T-helper 2 cell treated with Interferon-gamma antibody and Interleukin-4, amounts not matched to agents 5 μg/mL and 100 μg/mL, for 36 hours (primary cell): ENCODE results near the gene MB.

Experiments used
- DNase-seq: peaks from one replicate; pipeline ENCODE4 v3.0.0; 2021; ENCODE audit warnings: low spot score
- H3K27ac Mint-ChIP-seq: one replicate; pipeline ENCODE4 v1.8.0; 2021; ENCODE audit warnings: mild to moderate bottlenecking, mixed read lengths
- H3K27me3 Mint-ChIP-seq: one replicate; pipeline ENCODE4 v1.8.0; 2021; ENCODE audit warnings: low read depth, mixed read lengths
- H3K36me3 Mint-ChIP-seq: one replicate; pipeline ENCODE4 v1.8.0; 2021; ENCODE audit warnings: low read depth, mixed read lengths
- H3K4me1 Mint-ChIP-seq: one replicate; pipeline ENCODE4 v1.8.0; 2021; ENCODE audit warnings: low read depth, mixed read lengths
- H3K4me3 Mint-ChIP-seq: one replicate; pipeline ENCODE4 v1.8.0; 2022; ENCODE audit warnings: mild to moderate bottlenecking, moderate library complexity, mixed read lengths
- H3K9me3 Mint-ChIP-seq: one replicate; pipeline ENCODE4 v1.8.0; 2021; ENCODE audit warnings: mixed read lengths

MB gene

DNA sequence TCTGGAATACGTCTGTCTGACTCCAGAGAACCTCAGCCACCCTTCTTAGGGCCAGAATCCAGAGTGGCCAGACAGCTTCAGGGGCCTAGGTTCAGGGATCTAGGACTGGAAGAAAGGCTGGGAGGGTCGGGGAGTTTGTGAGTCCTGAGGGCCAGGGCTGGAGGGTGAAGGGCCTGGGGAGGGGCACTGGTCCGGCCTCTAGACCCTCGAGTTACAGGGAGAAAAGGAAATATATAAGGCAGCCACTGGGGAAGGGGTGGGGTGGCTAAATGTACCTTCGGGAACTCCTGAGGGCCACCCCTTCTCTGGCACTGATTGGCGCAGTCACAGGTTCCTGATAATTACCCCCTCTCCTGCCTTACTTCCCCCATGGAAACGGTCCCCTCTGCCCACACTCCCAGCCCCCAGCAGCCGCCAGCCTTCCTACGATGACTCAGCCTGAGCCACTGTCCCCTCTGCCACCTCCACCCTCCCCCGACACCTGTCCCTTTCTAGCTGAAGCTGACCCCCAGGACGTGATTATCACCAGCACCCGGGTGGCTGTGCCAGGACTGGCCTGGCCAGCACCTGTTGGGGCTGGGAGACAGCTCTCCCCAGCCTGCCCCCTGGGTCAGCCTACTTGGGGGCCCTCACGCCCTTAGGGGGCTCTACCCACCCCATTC lies 26.4 kb downstream of the MB start:
- Mint-ChIP-seq H3K4me3 (no peak overlapping the region), H3K27me3 (no peaks in the 10 kb centered on the region), H3K36me3 (no peaks in the 10 kb centered on the region), H3K9me3 (no peaks in the 10 kb centered on the region), H3K4me1 (no peaks in the 10 kb centered on the region), H3K27ac (no peak overlapping the region)
- no peak for DNase-seq

DNA sequence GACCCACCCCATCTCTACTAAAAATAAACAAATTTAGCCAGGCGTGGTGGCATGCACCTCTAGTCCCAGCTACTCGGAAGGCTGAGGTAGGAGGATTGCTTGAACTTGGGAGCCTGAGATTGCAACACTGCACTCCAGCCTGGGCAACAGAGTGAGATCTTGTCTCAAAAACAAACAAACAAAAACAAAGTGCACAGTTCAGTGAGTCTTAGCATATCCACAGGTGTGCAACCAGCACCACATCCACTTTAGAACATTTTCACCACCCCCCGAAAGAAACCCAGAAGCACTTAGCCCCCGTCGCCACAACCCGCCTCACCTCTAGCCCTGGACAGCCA lies 27.4 kb downstream of the MB start:
- H3K36me3 Mint-ChIP-seq, result no peaks in the 10 kb centered on the region
- no peak overlapping the region for H3K4me3 Mint-ChIP-seq
- no peaks in the 10 kb centered on the region for H3K4me1 Mint-ChIP-seq
- H3K27me3 Mint-ChIP-seq, result no peaks in the 10 kb centered on the region
- H3K9me3 Mint-ChIP-seq, result no peaks in the 10 kb centered on the region
- DNase-seq, result no peak
- no peak overlapping the region for H3K27ac Mint-ChIP-seq

DNA sequence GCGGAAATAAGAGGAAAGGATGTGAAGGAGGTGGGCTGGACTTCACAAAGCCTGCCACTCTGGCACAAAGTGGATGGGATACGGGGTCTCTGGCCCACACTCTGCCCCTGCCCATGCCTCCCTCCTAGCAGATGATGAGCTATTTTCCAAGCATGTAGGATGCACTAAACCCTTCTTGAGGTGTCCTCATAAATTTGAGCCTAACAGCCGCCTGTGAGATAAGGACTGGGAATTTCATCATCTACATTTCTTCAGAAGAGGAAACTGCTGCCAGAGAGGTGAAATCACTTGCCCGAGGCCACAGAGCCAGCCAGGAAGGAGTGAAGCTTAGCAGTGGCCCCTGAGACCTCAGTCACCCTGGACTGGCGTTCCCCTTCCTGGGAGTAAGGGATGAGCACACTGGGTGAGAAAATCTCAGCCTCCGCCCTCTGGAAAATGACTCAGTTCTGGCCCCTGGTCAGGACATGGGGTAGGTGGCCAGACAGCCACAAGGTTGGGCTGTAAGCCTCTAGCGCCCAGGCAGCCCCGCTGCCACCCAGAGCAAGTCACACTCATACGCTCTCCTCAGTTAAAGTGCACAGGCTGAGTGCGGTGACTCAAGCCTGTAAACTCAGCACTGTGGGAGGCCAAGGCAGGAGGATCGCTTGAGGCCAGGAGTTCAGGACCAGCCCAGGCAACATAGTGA lies 27.9 kb downstream of the MB start:
- H3K27me3 Mint-ChIP-seq, result no peaks in the 10 kb centered on the region
- H3K36me3 Mint-ChIP-seq, result no peaks in the 10 kb centered on the region
- no peak for DNase-seq
- no peak overlapping the region for H3K27ac Mint-ChIP-seq
- H3K9me3 Mint-ChIP-seq, result no peaks in the 10 kb centered on the region
- H3K4me3 Mint-ChIP-seq, result no peak overlapping the region
- no peaks in the 10 kb centered on the region for H3K4me1 Mint-ChIP-seq

DNA sequence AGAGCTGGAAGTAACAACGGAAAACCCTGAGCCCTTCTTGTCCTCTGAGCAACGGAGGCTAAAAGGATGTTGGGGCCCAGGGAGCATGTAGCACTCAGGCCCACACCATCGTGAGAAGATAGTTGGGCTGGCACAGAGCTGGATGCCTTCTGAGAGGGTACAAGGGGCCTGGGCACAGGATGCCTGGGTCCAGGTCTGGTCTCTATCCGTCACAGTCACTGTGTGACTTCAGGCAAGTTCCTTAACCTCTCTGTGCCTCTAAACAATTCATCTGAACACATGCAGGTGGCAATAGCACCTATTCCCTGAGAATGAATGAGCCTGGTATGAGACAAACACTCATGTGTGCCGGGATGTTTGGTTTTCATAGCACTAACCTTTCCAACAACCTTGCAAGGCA lies 29.2 kb downstream of the MB start:
- Mint-ChIP-seq H3K4me3 (no peak overlapping the region), H3K27me3 (no peaks in the 10 kb centered on the region), H3K36me3 (no peaks in the 10 kb centered on the region), H3K9me3 (no peaks in the 10 kb centered on the region), H3K27ac (no peak overlapping the region), H3K4me1 (no peaks in the 10 kb centered on the region)
- no peak for DNase-seq

DNA sequence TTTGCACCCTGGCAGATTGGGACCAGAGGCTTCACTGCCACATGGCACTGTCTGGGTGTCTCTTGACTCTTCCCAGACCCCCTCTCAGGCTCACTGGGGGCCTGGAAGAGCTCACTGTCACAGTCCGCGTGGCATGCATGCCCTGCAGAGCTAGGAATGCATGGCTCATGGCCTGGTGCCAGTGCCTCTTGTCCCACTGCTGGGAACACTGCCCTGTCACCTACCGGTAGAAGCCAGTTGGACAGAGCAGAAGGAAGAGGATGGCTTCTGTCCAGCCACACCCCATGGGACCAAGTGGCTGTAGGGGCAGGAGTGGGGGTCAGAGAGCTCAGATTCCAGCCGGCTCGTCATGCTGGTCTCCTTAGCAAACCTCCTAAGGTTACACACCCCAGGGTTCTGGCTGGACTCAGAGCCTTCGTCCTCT lies 29.7 kb downstream of the MB start:
- no peaks in the 10 kb centered on the region for H3K4me1 Mint-ChIP-seq
- no peaks in the 10 kb centered on the region for H3K36me3 Mint-ChIP-seq
- DNase-seq, result no peak
- no peak overlapping the region for H3K4me3 Mint-ChIP-seq
- H3K27ac Mint-ChIP-seq, result no peak overlapping the region
- no peaks in the 10 kb centered on the region for H3K27me3 Mint-ChIP-seq
- no peaks in the 10 kb centered on the region for H3K9me3 Mint-ChIP-seq

DNA sequence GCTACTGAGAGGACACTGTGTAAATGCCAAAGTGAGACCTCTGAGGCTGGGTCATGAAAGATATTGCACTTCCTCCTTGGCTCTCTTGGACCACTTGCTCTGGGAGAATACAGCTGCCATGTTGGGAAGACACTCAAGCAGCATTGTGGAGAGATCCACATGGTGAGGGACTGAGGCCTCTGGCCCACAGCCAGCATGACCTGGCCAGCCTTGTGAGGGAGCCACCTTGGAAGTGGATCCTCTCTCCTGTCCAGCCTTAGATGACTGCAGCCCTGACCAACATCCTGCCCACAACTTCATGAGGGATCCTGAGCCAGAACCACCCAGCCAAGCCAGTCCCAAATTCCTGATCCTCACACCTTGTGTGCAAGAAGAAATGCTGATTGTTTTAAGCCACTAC lies 30.4 kb downstream of the MB start:
- no peak overlapping the region for H3K4me3 Mint-ChIP-seq
- DNase-seq, result no peak
- no peaks in the 10 kb centered on the region for H3K4me1 Mint-ChIP-seq
- no peaks in the 10 kb centered on the region for H3K9me3 Mint-ChIP-seq
- H3K27ac Mint-ChIP-seq, result no peak overlapping the region
- no peaks in the 10 kb centered on the region for H3K36me3 Mint-ChIP-seq
- H3K27me3 Mint-ChIP-seq, result no peaks in the 10 kb centered on the region

DNA sequence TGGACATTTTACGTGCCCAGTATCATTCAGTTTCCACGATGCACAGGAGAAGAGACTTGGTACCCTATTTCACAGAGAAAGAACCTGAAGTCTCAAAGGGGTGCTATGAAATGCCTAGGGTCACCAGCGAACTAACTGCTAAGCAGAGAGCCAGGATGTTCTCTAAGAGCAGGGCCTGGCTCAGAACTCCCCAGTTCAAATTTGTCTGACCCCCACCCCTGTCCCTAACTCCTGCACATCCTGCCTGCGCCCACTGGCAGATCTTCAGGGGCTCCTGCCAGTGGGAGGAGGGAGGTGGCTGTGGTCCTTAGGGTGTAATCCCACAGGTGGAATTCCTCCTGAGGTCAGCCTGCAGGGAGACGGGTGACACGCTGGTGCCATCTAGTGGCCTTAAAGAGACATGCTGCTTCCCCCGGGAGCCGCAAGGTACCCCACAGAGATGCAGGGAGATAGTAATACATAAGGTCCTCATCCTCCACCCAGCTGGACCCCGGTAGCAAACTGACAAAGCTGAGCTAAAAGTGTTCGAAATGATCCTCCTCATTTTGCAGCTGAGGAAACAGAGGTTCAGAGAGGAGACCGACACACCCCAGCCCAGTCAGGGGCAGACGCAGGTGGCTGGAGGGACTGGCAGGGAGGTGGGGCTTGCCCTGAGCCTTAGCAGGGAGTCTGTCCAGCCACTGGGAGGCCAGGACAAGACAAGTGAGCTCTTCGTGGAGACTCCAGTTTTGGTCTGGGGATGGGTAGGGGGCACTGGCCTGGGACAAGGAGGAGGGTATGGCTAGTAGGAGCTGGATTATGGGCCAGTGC lies 34.1 kb downstream of the MB start:
- H3K4me3 Mint-ChIP-seq, result no peak overlapping the region
- no peak overlapping the region for H3K27ac Mint-ChIP-seq
- no peaks in the 10 kb centered on the region for H3K27me3 Mint-ChIP-seq
- no peaks in the 10 kb centered on the region for H3K9me3 Mint-ChIP-seq
- H3K36me3 Mint-ChIP-seq, result no peaks in the 10 kb centered on the region
- no peaks in the 10 kb centered on the region for H3K4me1 Mint-ChIP-seq
- peak; percentile 31 for DNase-seq

DNA sequence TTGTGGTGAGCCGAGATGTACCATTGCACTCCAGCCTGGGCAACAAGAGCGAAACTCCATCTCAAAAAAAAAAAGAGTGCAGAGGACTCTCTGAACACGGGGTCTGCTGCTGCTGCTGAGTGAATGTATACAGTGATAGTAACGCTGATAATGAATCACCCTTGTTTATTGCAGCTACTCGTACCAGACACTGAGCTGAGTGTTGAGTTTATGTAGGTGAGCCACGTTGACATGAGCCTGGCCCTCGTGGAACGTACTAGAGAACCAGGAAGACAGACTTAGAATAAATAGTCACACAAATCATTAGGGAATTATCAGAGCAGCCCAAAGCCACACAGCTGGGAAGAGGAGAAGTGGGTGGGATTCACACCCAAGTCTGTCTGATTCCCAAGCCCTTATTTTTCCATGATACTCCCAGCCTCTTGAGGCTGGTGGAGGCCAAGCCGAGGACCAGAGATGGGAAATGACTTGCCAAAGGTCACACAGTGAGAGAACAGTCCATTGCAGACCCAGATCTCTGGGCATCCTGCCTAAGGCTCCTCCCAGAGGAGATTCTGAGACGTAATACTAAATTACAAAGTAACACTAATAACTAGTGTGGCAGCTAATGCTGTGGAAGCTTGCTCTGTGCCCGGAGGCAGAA lies 34.8 kb downstream of the MB start:
- no peak overlapping the region for H3K4me3 Mint-ChIP-seq
- no peaks in the 10 kb centered on the region for H3K27me3 Mint-ChIP-seq
- no peaks in the 10 kb centered on the region for H3K4me1 Mint-ChIP-seq
- no peak for DNase-seq
- H3K9me3 Mint-ChIP-seq, result no peaks in the 10 kb centered on the region
- H3K36me3 Mint-ChIP-seq, result no peaks in the 10 kb centered on the region
- no peak overlapping the region for H3K27ac Mint-ChIP-seq

DNA sequence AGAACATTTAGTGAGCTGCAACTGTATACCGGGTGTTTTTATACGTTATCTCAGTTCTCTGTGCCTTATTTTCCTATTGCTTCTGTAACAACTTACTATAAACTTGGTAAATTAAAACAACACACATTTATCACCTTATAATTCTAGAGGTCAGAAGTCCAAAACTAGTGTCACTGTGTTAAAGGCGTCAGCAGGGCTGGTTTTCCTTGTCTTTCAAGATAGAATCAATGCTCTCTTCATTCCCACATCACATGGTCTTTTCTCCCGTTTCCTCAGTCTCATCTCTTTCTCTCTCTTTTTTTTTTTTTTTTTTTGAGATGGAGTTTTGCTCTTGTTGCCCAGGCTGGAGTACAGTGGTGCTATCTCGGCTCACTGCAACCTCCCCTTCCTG lies 36.1 kb downstream of the MB start:
- no peaks in the 10 kb centered on the region for H3K9me3 Mint-ChIP-seq
- no peaks in the 10 kb centered on the region for H3K36me3 Mint-ChIP-seq
- no peak overlapping the region for H3K27ac Mint-ChIP-seq
- no peak overlapping the region for H3K4me3 Mint-ChIP-seq
- no peaks in the 10 kb centered on the region for H3K4me1 Mint-ChIP-seq
- DNase-seq, result no peak
- peaks cover 4% of the 10 kb centered on the region for H3K27me3 Mint-ChIP-seq

DNA sequence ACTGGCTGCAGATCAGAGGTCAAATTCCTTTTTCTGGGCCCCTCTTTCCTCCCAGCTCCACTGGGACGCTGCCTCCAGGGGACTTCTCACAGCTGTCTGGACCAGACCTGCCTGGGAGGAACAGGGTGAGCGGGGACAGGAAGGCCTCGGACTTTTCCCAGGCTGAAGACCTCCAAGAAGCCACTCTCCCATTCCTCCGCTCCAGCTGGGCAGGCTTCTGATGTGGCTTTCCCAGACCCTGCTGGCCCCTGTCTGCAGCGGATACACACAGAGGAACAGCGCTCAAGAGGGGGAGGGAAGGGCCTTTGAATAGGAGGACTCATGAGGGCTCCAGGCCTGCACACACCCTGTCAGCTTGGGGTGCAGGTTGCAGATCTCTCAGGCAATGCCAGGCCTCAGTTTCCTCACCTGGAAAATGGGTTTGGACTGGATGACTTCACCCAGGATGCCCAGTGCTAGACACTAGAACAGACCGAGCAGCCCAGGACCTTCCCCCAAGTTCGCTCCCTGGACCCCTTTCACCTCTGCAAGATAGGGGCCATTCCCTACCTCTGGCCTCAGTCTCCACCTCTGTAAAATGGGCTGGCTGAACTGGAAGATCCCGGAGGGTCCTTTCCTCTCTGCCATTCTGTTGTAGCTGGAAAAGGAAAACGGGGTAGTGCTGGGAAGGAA lies 36.6 kb downstream of the MB start:
- H3K4me1 Mint-ChIP-seq, result no peaks in the 10 kb centered on the region
- no peak overlapping the region for H3K4me3 Mint-ChIP-seq
- H3K27me3 Mint-ChIP-seq, result peaks cover 4% of the 10 kb centered on the region
- DNase-seq, result no peak
- no peak overlapping the region for H3K27ac Mint-ChIP-seq
- H3K36me3 Mint-ChIP-seq, result no peaks in the 10 kb centered on the region
- no peaks in the 10 kb centered on the region for H3K9me3 Mint-ChIP-seq

DNA sequence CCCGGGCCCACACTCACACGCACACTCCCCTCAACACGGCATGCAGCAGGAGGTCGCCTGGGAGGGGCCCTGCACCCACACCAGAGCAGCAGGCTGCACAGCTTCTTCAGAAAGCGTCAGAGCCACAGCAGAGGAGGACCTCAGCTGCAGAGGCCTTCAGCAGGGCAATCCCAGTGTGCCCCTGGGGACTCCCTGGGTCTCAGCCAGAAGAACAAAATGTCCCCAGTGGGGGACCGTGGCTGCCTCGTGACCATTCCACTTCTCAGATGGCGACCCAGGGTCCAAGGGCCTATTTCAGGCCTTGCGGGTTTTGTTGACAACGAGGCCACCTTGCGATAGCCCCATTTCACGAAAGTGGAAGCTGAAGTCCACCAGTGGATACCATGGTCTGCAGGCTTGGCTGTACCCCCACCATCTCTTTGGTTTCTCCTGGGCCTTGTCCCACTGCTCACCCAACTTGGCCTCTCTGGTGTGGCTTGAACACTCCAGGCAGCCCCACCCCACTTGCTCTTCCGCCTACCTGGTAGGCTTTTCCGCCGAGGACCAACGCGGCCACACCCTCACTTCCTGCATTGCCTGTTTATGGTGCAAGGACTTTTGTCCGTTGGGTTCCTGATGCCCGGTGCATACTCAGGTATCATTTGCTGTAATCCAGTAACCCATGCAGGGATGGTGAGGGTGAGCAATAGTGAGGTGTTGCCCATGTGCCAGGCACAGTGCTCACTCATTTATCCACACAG lies 38.1 kb downstream of the MB start:
- no peak for DNase-seq
- Mint-ChIP-seq H3K4me3 (no peak overlapping the region), H3K27me3 (peaks cover 4% of the 10 kb centered on the region), H3K27ac (no peak overlapping the region), H3K9me3 (no peaks in the 10 kb centered on the region), H3K4me1 (no peaks in the 10 kb centered on the region), H3K36me3 (no peaks in the 10 kb centered on the region)

DNA sequence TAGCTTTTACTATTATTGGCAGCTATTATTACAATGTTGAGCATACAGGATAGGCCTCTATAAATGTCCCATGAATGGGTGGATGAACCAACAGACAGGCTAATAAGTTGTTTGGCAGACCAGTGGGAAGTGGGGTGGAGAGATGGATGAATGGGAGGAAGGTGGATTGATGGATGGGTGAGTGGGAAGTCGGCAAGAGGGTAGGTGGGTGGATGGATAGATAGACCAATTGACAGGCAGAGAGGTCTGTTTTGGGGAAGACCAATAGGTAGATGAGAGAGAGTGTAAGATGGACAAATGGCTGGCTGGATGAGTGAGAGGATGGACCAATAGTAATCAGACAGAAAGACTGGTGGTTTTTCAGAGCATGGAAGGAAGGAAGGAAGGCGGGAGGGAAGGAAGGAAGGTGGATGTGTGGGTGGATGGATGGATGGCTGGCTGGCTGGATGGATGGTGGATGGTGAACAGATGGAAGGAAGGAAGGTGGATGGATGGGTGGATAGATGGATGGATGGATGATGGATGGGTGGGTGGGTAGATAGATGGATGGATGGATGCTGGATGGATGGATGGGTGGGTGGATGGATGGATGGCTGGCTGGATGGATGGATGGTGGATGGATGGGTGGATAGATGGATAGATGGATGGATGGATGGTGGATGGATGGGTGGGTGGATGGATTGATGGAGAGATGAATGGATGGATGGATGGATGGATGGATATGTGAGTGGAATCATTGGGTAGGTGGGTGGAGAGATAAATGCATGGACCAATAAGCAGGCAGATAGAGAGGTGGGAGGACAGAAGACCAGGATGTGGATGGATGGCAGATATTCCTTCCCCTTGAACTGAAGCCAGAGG lies 39.1 kb downstream of the MB start:
- Mint-ChIP-seq H3K4me1 (no peaks in the 10 kb centered on the region), H3K9me3 (no peaks in the 10 kb centered on the region), H3K27ac (no peak overlapping the region), H3K36me3 (no peaks in the 10 kb centered on the region), H3K4me3 (no peak overlapping the region), H3K27me3 (peaks cover 4% of the 10 kb centered on the region)
- no peak for DNase-seq

DNA sequence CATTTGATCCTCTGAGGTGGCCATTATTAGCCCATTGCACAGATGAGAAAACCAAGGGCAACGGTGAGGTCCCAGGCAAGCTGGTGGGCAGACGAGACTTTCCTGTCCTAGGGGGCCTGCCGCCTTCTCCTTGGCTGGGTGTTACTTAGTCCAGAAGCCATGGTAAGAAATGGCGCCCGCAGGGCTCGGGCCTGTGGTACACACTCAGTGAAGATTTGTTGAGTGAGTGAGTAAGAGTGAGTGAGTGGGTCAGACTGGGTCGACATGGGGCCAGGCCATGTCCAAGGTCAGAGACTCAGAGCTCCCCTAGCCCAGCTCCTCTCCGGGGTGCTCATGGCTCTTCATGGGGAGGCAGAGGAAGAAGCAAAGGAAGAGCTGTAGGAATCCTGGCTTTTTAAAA lies 40.5 kb downstream of the MB start:
- no peak for DNase-seq
- H3K9me3 Mint-ChIP-seq, result no peaks in the 10 kb centered on the region
- no peak overlapping the region for H3K27ac Mint-ChIP-seq
- H3K27me3 Mint-ChIP-seq, result peaks cover 4% of the 10 kb centered on the region
- no peak overlapping the region for H3K4me3 Mint-ChIP-seq
- no peaks in the 10 kb centered on the region for H3K36me3 Mint-ChIP-seq
- H3K4me1 Mint-ChIP-seq, result no peaks in the 10 kb centered on the region
